Nephron (organoid): ENCODE results near the gene GADL1.

ENCODE experiments used
- H3K27ac Mint-ChIP-seq, 3 experiments: 2 replicates each; pipeline ENCODE4 v1.8.0; 2020; ENCODE audit warnings: mixed read lengths in 3 of 3, mild to moderate bottlenecking in 2 of 3, moderate library complexity in 1 of 3
- H3K27me3 Mint-ChIP-seq: 2 replicates; pipeline ENCODE4 v1.8.0; 2021; ENCODE audit warnings: low read depth, mild to moderate bottlenecking, moderate library complexity, mixed read lengths
- H3K36me3 Mint-ChIP-seq: 2 replicates; pipeline ENCODE4 v1.8.0; 2020; ENCODE audit warnings: low read depth, mixed read lengths
- H3K4me1 Mint-ChIP-seq: 2 replicates; pipeline ENCODE4 v1.8.0; 2020; ENCODE audit warnings: mixed read lengths
- H3K4me3 Mint-ChIP-seq, 3 experiments: 2 replicates each; pipeline ENCODE4 v1.8.0; 2020; ENCODE audit warnings: mild to moderate bottlenecking in 3 of 3, mixed read lengths in 3 of 3, moderate library complexity in 2 of 3
- H3K9me3 Mint-ChIP-seq: 2 replicates; pipeline ENCODE4 v1.8.0; 2020; ENCODE audit warnings: mixed read lengths
- CTCF ChIP-seq, 3 experiments: fragments of 200-600 bp; sonication (generic); IDR thresholded peaks; one replicate each; pipeline ENCODE4 v1.5.0; 2021; ENCODE audit warnings: antibody characterized with exemption in 3 of 3; ENCODE audit not compliant: unreplicated experiment in 3 of 3

The GADL1 gene

GRCh38 chr3:30855400-30856292 is 38.8 kb downstream of the GADL1 start:
- no peak for TF ChIP-seq CTCF (IDR thresholded peaks at IDR 0.05; ENCODE audit: unreplicated experiment in 3 of 3)
- peaks cover 11% of the 10 kb centered on the region for H3K4me1 Mint-ChIP-seq
- H3K36me3 Mint-ChIP-seq: no peaks in the 10 kb centered on the region
- peaks cover 5% of the 10 kb centered on the region for H3K27me3 Mint-ChIP-seq
- H3K27ac Mint-ChIP-seq: peak overlapping the region in 2 of 3 experiments; percentile 42 to 45
- no peak overlapping the region for H3K4me3 Mint-ChIP-seq
- H3K9me3 Mint-ChIP-seq: no peaks in the 10 kb centered on the region

GRCh38 chr3:30852833-30853232 is 41.6 kb downstream of the GADL1 start:
- H3K27ac Mint-ChIP-seq: no peak overlapping the region
- no peaks in the 10 kb centered on the region for H3K36me3 Mint-ChIP-seq
- H3K27me3 Mint-ChIP-seq: peaks cover 5% of the 10 kb centered on the region
- no peak for TF ChIP-seq CTCF (IDR thresholded peaks at IDR 0.05; ENCODE audit: unreplicated experiment in 3 of 3)
- no peaks in the 10 kb centered on the region for H3K9me3 Mint-ChIP-seq
- no peak overlapping the region for H3K4me3 Mint-ChIP-seq
- H3K4me1 Mint-ChIP-seq: peaks cover 25% of the 10 kb centered on the region

- H3K9me3 Mint-ChIP-seq: no peaks in the 10 kb centered on the region
- H3K27ac Mint-ChIP-seq: peak overlapping the region; percentile 33 to 84 (median 80)
- peak overlapping the region in 1 of 3 experiments; percentile 19 for H3K4me3 Mint-ChIP-seq
- H3K4me1 Mint-ChIP-seq: peaks cover 43% of the 10 kb centered on the region
- peaks cover 16% of the 10 kb centered on the region for H3K27me3 Mint-ChIP-seq
- no peak for TF ChIP-seq CTCF (IDR thresholded peaks at IDR 0.05; ENCODE audit: unreplicated experiment in 3 of 3)
- no peaks in the 10 kb centered on the region for H3K36me3 Mint-ChIP-seq
Measured at GRCh38 chr3:30848087-30848779, 46.2 kb downstream of the GADL1 start.

- peak overlapping the region; percentile 33 to 84 (median 80) for H3K27ac Mint-ChIP-seq
- H3K27me3 Mint-ChIP-seq: peaks cover 16% of the 10 kb centered on the region
- H3K4me3 Mint-ChIP-seq: peak overlapping the region in 1 of 3 experiments; percentile 19
- no peaks in the 10 kb centered on the region for H3K9me3 Mint-ChIP-seq
- H3K4me1 Mint-ChIP-seq: peaks cover 43% of the 10 kb centered on the region
- H3K36me3 Mint-ChIP-seq: no peaks in the 10 kb centered on the region
- no peak for TF ChIP-seq CTCF (IDR thresholded peaks at IDR 0.05; ENCODE audit: unreplicated experiment in 3 of 3)
Measured at GRCh38 chr3:30847592-30847991, 46.9 kb downstream of the GADL1 start.

- H3K9me3 Mint-ChIP-seq: no peaks in the 10 kb centered on the region
- H3K27me3 Mint-ChIP-seq: peaks cover 11% of the 10 kb centered on the region
- H3K36me3 Mint-ChIP-seq: no peaks in the 10 kb centered on the region
- TF ChIP-seq CTCF (IDR thresholded peaks at IDR 0.05; ENCODE audit: unreplicated experiment in 3 of 3): no peak
- peak overlapping the region in 1 of 3 experiments; percentile 35 for H3K27ac Mint-ChIP-seq
- H3K4me1 Mint-ChIP-seq: peaks cover 46% of the 10 kb centered on the region
- no peak overlapping the region for H3K4me3 Mint-ChIP-seq
Measured at GRCh38 chr3:30845606-30846005, 48.9 kb downstream of the GADL1 start.
